HepG2 (cell line): ENCODE measurements around the gene MTFP1. TPM values are rescaled to one million over a fixed set of nuclear protein-coding genes. Genes with fewer than 3 reads are reported as not detected.

Experiments
- ELF3 ChIP-seq: IDR thresholded peaks from 2 replicates; pipeline ENCODE4 v1.6.1; 2016; ENCODE audit warnings: missing genetic modification reagents, missing compliant biosample characterization
- HMG20B ChIP-seq: conservative IDR thresholded peaks from 2 replicates; pipeline ENCODE4 v1.6.1; 2016; ENCODE audit warnings: missing genetic modification reagents, missing compliant biosample characterization
- KLF13 ChIP-seq: sonication (generic); formaldehyde crosslinking; IDR thresholded peaks from 2 replicates; pipeline ENCODE4 v1.4.0; 2020; ENCODE audit warnings: mild to moderate bottlenecking, missing genetic modification reagents
- MXD3 ChIP-seq: IDR thresholded peaks from 2 replicates; pipeline ENCODE4 v1.6.1; 2016; ENCODE audit warnings: mild to moderate bottlenecking, missing biosample characterization, missing genetic modification reagents
- NONO ChIP-seq, 2 experiments: fragments of 450-650 bp in 1 of 2; sonication (generic) in 1 of 2; formaldehyde crosslinking in 1 of 2; IDR thresholded peaks in 1 of 2; conservative IDR thresholded peaks in 1 of 2; 2 replicates each; pipeline versions ENCODE4 v1.6.1 to v1.8.0; 2017 to 2022; ENCODE audit warnings: mild to moderate bottlenecking in 1 of 2, missing genetic modification reagents in 1 of 2, moderate library complexity in 1 of 2
- PAWR ChIP-seq: sonication (generic); formaldehyde crosslinking; IDR thresholded peaks from 2 replicates; pipeline ENCODE4 v1.4.0; 2020; ENCODE audit warnings: missing genetic modification reagents, mild to moderate bottlenecking, borderline replicate concordance
- ZNF350 ChIP-seq: sonication (generic); formaldehyde crosslinking; IDR thresholded peaks from 2 replicates; pipeline ENCODE4 v1.4.0; 2020; ENCODE audit warnings: mild to moderate bottlenecking, low read depth, missing genetic modification reagents, borderline replicate concordance
- ZNF446 ChIP-seq: sonication (generic); formaldehyde crosslinking; IDR thresholded peaks from 2 replicates; pipeline ENCODE4 v1.5.0; 2020; ENCODE audit warnings: mild to moderate bottlenecking, missing genetic modification reagents
- ZNF687 ChIP-seq: sonication (generic); formaldehyde crosslinking; IDR thresholded peaks from 2 replicates; pipeline ENCODE4 v1.5.1; 2020; ENCODE audit warnings: mild to moderate bottlenecking, missing genetic modification reagents, moderate library complexity
- polyA plus RNA-seq, 8 experiments: library from polyadenylated mRNA; depleted of rRNA in 3 of 8; stranded (reverse) in 7 of 8; unstranded in 1 of 8; fragments of >200 nt; fragmentation: Illumina TruSeq in 4 of 8; extraction: Trizol in 4 of 8; gene quantifications; 2 replicates each; pipeline versions ENCODE4 v1.2.1 to v1.2.3, GENCODE V29; 2011 to 2016; ENCODE audit warnings: low read depth in 4 of 8, missing spikeins in 1 of 8, mixed read lengths in 1 of 8; ENCODE audit not compliant: insufficient read depth in 1 of 8
- total RNA-seq, 5 experiments: library from RNA; depleted of rRNA; stranded (reverse); fragments of >200 nt; fragmentation: Illumina TruSeq; extraction: Trizol; gene quantifications; 2 replicates each; pipeline ENCODE4 v1.2.3, GENCODE V29; 2016; ENCODE audit warnings: low read depth in 1 of 5

The MTFP1 gene
- total and polyA plus RNA-seq, 2 of the 13 experiments (the other 11 are each of a cell fraction or from before 2014, with no cell fraction given): 29.5 to 45.6 TPM

GRCh38 chr22:30386960-30387827, 38.4 kb upstream of the MTFP1 start, which contains the start of gene RNF215 (continued):
- TF ChIP-seq ZNF687: peak; percentile 14
- TF ChIP-seq ZNF350 (CRISPR knock-in tag): no peak
- no peak for TF ChIP-seq MXD3 (CRISPR knock-in tag)
- no peak for TF ChIP-seq HMG20B
- 0 out of 2 replicates have a peak, but pooled peaks have one; percentile 18 for TF ChIP-seq ELF3 (CRISPR knock-in tag)
- no peak for TF ChIP-seq KLF13 (CRISPR knock-in tag)
- 0 out of 2 replicates have a peak, but pooled peaks have one; percentile 10 for TF ChIP-seq ZNF446 (CRISPR knock-in tag)
- TF ChIP-seq PAWR (CRISPR knock-in tag): no peak
- TF ChIP-seq NONO (IDR thresholded peaks at IDR 0.05): no peak
- TF ChIP-seq NONO (CRISPR knock-in tag; conservative IDR thresholded peaks at IDR 0.05): peak; percentile 48; the same call in 1 of the 2 replicates
